ENCODE data around the gene CLEC2A. TPM values are rescaled to one million over a fixed set of nuclear protein-coding genes. Genes with fewer than 3 reads are reported as not detected.

Gene CLEC2A
- polyA plus RNA-seq, 1 donor from 2014 or later, result not detected

GRCh38 chr12:9936591-9936990, 4.4 kb upstream of the CLEC2A start:
- no peak overlapping the region for H3K4me2 ChIP-seq (ENCODE audit: low read length)
- TF ChIP-seq SMC3 (conservative IDR thresholded peaks at IDR 0.05; ENCODE audit: poor library complexity), result no peak
- TF ChIP-seq POLR2AphosphoS5 (IDR thresholded peaks at IDR 0.05), result no peak
- no peak for TF ChIP-seq MXI1 (conservative IDR thresholded peaks at IDR 0.05; ENCODE audit: poor library complexity, severe bottlenecking)
- no peak for TF ChIP-seq RAD21 (conservative IDR thresholded peaks at IDR 0.05)
- no peak for TF ChIP-seq REST (IDR thresholded peaks at IDR 0.05; ENCODE audit: borderline replicate concordance)
- TF ChIP-seq EZH2 (IDR thresholded peaks at IDR 0.05; ENCODE audit: borderline replicate concordance, insufficient read depth, low read length, poor library complexity, severe bottlenecking), result no peak
- TF ChIP-seq EP300 (conservative IDR thresholded peaks at IDR 0.05; ENCODE audit: poor library complexity, severe bottlenecking), result no peak
- no peak for TF ChIP-seq TAF1 (IDR thresholded peaks at IDR 0.05; ENCODE audit: low read depth)
- TF ChIP-seq CTCF (IDR thresholded peaks at IDR 0.05; ENCODE audit: poor library complexity, severe bottlenecking), result no peak
- H2AFZ ChIP-seq (ENCODE audit: low read depth, low read length), result no peak overlapping the region
- no peak overlapping the region for H3K27ac ChIP-seq (ENCODE audit: low read length)
- no peaks in the 10 kb centered on the region for H3K27me3 ChIP-seq (ENCODE audit: insufficient read depth, low read depth, low read length)
- H3K9me2 ChIP-seq (ENCODE audit: insufficient read depth, low read length), result no peaks in the 10 kb centered on the region
- no peak overlapping the region for H3K4me3 ChIP-seq (ENCODE audit: low read length)
- no peaks in the 10 kb centered on the region for H4K20me1 ChIP-seq (ENCODE audit: insufficient read depth)
- no peaks in the 10 kb centered on the region for H3K79me2 ChIP-seq (replicated peaks; ENCODE audit: insufficient read depth, low read length)
- H3K36me3 ChIP-seq (ENCODE audit: insufficient read depth, low read length), result no peaks in the 10 kb centered on the region
- H3F3A ChIP-seq (ENCODE audit: insufficient read depth, low read length, poor library complexity, severe bottlenecking), result no peaks in the 10 kb centered on the region
- no peak overlapping the region for H3K9ac ChIP-seq (ENCODE audit: low read length)
- no peaks in the 10 kb centered on the region for H3K9me3 ChIP-seq (ENCODE audit: low read length)

- Histone ChIP-seq H3K36me3 (ENCODE audit: insufficient read depth, low read length) (no peaks in the 10 kb centered on the region), H3K4me3 (ENCODE audit: low read length) (no peak overlapping the region), H3K4me2 (ENCODE audit: low read length) (no peak overlapping the region), H2AFZ (ENCODE audit: low read depth, low read length) (no peak overlapping the region), H3K79me2 (replicated peaks; ENCODE audit: insufficient read depth, low read length) (no peaks in the 10 kb centered on the region), H3K9me2 (ENCODE audit: insufficient read depth, low read length) (no peaks in the 10 kb centered on the region), H3K9ac (ENCODE audit: low read length) (no peak overlapping the region), H3K27me3 (ENCODE audit: insufficient read depth, low read depth, low read length) (no peaks in the 10 kb centered on the region), H3K9me3 (ENCODE audit: low read length) (no peaks in the 10 kb centered on the region), H4K20me1 (ENCODE audit: insufficient read depth) (no peaks in the 10 kb centered on the region), H3K27ac (ENCODE audit: low read length) (no peak overlapping the region), H3F3A (ENCODE audit: insufficient read depth, low read length, poor library complexity, severe bottlenecking) (no peaks in the 10 kb centered on the region)
- TF ChIP-seq POLR2AphosphoS5 (IDR thresholded peaks at IDR 0.05), result no peak
- TF ChIP-seq EZH2 (IDR thresholded peaks at IDR 0.05; ENCODE audit: borderline replicate concordance, insufficient read depth, low read length, poor library complexity, severe bottlenecking), result no peak
- TF ChIP-seq REST (IDR thresholded peaks at IDR 0.05; ENCODE audit: borderline replicate concordance), result no peak
- TF ChIP-seq EP300 (conservative IDR thresholded peaks at IDR 0.05; ENCODE audit: poor library complexity, severe bottlenecking), result no peak
- TF ChIP-seq TAF1 (IDR thresholded peaks at IDR 0.05; ENCODE audit: low read depth), result no peak
- no peak for TF ChIP-seq MXI1 (conservative IDR thresholded peaks at IDR 0.05; ENCODE audit: poor library complexity, severe bottlenecking)
- TF ChIP-seq CTCF (IDR thresholded peaks at IDR 0.05; ENCODE audit: poor library complexity, severe bottlenecking), result no peak
- no peak for TF ChIP-seq RAD21 (conservative IDR thresholded peaks at IDR 0.05)
- TF ChIP-seq SMC3 (conservative IDR thresholded peaks at IDR 0.05; ENCODE audit: poor library complexity), result no peak
Measured at GRCh38 chr12:9935026-9935425, 2.9 kb upstream of the CLEC2A start.

Measured in neural cell (in vitro differentiated cells).